Spleen (tissue), 11 donors: ENCODE results near the gene DMRTC2. TPM values are rescaled to one million over a fixed set of nuclear protein-coding genes. Genes with fewer than 3 reads are reported as not detected.

ENCODE experiments used
- DNase-seq: peaks from one replicate; pipeline ENCODE4 v3.0.0-alpha.2; 2020
- H3K27ac ChIP-seq, 8 donors: fragments of 200-600 bp; sonication (generic) in 7 of 8; 1 replicate in 4 of 8; 2 replicates in 4 of 8; pipeline versions ENCODE4 v1.5.0 to v1.8.0; 2016 to 2021; ENCODE audit warnings: inconsistent platforms in 4 of 8, mild to moderate bottlenecking in 4 of 8, moderate library complexity in 1 of 8
- H3K27me3 ChIP-seq, 7 donors: fragments of 200-600 bp; sonication (generic) in 6 of 7; replicated peaks in 1 of 7; 1 replicate in 4 of 7; 2 replicates in 3 of 7; pipeline versions ENCODE4 v1.5.0 to v1.8.0; 2016 to 2021; ENCODE audit warnings: inconsistent platforms in 3 of 7, mild to moderate bottlenecking in 1 of 7
- H3K36me3 ChIP-seq, 6 donors: fragments of 200-600 bp; sonication (generic) in 5 of 6; 1 replicate in 4 of 6; 2 replicates in 2 of 6; pipeline versions ENCODE4 v1.5.0 to v1.8.0; 2016 to 2021; ENCODE audit warnings: inconsistent platforms in 2 of 6
- H3K4me1 ChIP-seq, 6 donors: fragments of 200-600 bp; sonication (generic) in 5 of 6; 1 replicate in 3 of 6; 2 replicates in 3 of 6; pipeline versions ENCODE4 v1.5.0 to v1.8.0; 2016 to 2021; ENCODE audit warnings: inconsistent platforms in 3 of 6
- H3K4me3 ChIP-seq, 8 donors: fragments of 200-600 bp; sonication (generic) in 7 of 8; 1 replicate in 4 of 8; 2 replicates in 4 of 8; pipeline versions ENCODE4 v1.5.0 to v1.8.0; 2016 to 2021; ENCODE audit warnings: inconsistent platforms in 4 of 8, mild to moderate bottlenecking in 4 of 8, moderate library complexity in 2 of 8
- H3K9me3 ChIP-seq, 8 donors: fragments of 200-600 bp; sonication (generic) in 7 of 8; 1 replicate in 4 of 8; 2 replicates in 4 of 8; pipeline versions ENCODE4 v1.5.0 to v1.8.0; 2016 to 2021; ENCODE audit warnings: inconsistent platforms in 4 of 8
- POLR2A ChIP-seq, 3 donors: fragments of 450-650 bp; IDR thresholded peaks; one replicate each; pipeline ENCODE4 v1.5.1; 2017; ENCODE audit warnings: antibody characterized with exemption in 3 of 3, mild to moderate bottlenecking in 1 of 3
- POLR2AphosphoS5 ChIP-seq, 3 donors: sonication (generic); formaldehyde crosslinking; IDR thresholded peaks; one replicate each; pipeline ENCODE4 v1.5.1; 2017; ENCODE audit warnings: antibody characterized with exemption in 3 of 3
- WGBS, 5 donors: extraction: QIAGEN DNeasy Blood & Tissue Kit in 3 of 5; methylation state at CpG; one replicate each; pipeline versions ENCODE4 v1.1.5 to v1.1.7; 2013 to 2018; 5-methylcytosine and 5-hydroxymethylcytosine counted together
- intact Hi-C: fragments of 100-400 bp; cut with DNase I; formaldehyde crosslinking; loops from one replicate; pipeline ENCODE4 v1.15.0; 2023; ENCODE audit warnings: low total_unique reads
- polyA plus RNA-seq, 3 donors: library from polyadenylated mRNA; stranded (reverse); fragments of 200-250 nt; gene quantifications; one replicate each; pipeline ENCODE4 v1.2.1, GENCODE V29; 2013
- total RNA-seq, 7 donors: library from RNA; depleted of rRNA in 3 of 7; stranded (reverse); fragments of >200 nt in 3 of 7; fragmentation: NEBNext Ultra II Directional in 4 of 7; extraction: Animal tissue kit (Norgen Biotek cat#: 25700) in 4 of 7; gene quantifications; one replicate each; pipeline versions ENCODE4 v1.1.0 to v1.2.1, GENCODE V29; 2016 to 2021
- TF ChIP-seq, protein P1 (sequence below), 11 experiments: fragments of 200-600 bp in 7 of 11; fragments of 450-650 bp in 4 of 11; sonication (generic) in 4 of 11; IDR thresholded peaks in 8 of 11; conservative IDR thresholded peaks in 3 of 11; 1 replicate in 7 of 11; 2 replicates in 4 of 11; pipeline versions ENCODE4 v1.4.0 to v1.8.0; 2016 to 2021; ENCODE audit warnings: antibody characterized with exemption in 11 of 11, inconsistent platforms in 4 of 11, mild to moderate bottlenecking in 1 of 11
- donor health status: healthy with polysubstance abuse.
- donor health status: DM: no; HTN: no; CAD: no; lungs with moderate emphysema.
- donor health status: DM: no; HTN: no; CAD: no.
- donor health status: Bipolar disorder and iron deficiency.
- donor health status: healthy.
- donor health status: DM: no; HTN: no; CAD: no.
- donor health status: DM: yes; HTN: yes; CAD: no.

The DMRTC2 gene
- total and polyA plus RNA-seq, 10 donors: not detected

DNA sequence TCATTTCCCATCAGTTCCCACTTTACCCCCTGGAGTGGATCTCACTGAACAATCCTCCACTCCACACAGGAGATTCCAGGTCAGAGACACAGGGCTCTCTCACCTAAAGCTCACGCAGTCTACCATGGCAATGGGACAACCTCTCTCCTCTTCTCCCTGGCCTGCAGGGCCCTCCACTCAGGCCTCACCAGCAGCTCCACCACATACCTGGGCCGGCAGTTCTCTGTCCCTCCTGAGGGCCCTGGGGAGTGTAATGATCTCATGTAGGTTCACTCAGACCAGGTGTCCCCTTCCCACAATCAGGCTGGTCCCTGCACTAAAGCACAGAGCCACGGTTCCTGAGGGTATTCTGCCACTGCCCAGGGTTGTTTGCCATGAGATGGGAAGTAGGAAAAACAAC is 32.9 kb upstream of the DMRTC2 start:
- TF ChIP-seq POLR2A (IDR thresholded peaks at IDR 0.05): no peak
- no peak for TF ChIP-seq POLR2AphosphoS5 (IDR thresholded peaks at IDR 0.05)
- TF ChIP-seq, protein P1, sequence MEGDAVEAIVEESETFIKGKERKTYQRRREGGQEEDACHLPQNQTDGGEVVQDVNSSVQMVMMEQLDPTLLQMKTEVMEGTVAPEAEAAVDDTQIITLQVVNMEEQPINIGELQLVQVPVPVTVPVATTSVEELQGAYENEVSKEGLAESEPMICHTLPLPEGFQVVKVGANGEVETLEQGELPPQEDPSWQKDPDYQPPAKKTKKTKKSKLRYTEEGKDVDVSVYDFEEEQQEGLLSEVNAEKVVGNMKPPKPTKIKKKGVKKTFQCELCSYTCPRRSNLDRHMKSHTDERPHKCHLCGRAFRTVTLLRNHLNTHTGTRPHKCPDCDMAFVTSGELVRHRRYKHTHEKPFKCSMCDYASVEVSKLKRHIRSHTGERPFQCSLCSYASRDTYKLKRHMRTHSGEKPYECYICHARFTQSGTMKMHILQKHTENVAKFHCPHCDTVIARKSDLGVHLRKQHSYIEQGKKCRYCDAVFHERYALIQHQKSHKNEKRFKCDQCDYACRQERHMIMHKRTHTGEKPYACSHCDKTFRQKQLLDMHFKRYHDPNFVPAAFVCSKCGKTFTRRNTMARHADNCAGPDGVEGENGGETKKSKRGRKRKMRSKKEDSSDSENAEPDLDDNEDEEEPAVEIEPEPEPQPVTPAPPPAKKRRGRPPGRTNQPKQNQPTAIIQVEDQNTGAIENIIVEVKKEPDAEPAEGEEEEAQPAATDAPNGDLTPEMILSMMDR (IDR thresholded peaks at IDR 0.05 in 8 of 11, conservative IDR thresholded peaks at IDR 0.05 in 3 of 11): no peak
- Histone ChIP-seq H3K4me3 (peak overlapping the region in 1 of 8 donors; percentile 55), H3K4me1 (peaks cover 0 to 49% (median 14%) of the 10 kb centered on the region in 6 donors), H3K27ac (peak overlapping the region in 6 of 8 donors; percentile 81 to 96 (median 88)), H3K27me3 (peaks cover 0 to 20% (median 0%) of the 10 kb centered on the region in 7 donors), H3K36me3 (peaks cover 0 to 8% (median 0%) of the 10 kb centered on the region in 6 donors), H3K9me3 (no peaks in the 10 kb centered on the region)
- intact Hi-C loops: no loop called here
- no peak for DNase-seq
- 59 to 93% (median 79%) methylated on average over 3 of the region's 3 CpGs for WGBS, 5 donors

DNA sequence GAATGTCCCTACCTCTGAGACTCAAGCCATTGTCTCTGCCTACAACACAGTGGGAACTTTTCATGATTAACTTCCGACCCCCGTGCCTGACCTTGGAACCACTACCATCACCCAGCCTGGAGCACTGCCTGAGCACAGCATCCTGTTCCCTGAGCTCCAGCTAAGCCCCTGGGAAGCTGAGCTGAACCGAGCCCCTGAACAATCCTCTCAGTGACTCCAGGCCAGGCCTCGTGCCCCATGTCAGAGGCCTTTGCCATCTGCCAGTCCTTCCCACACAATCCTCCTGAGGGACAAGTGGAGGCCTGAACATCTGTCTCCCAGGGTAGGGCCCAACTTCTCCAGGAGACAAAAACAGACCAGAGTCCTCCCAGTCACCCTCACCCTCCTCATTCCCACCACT is 30.9 kb upstream of the DMRTC2 start:
- H3K4me3 ChIP-seq: no peak overlapping the region
- H3K27ac ChIP-seq: no peak overlapping the region
- intact Hi-C loops: no loop called here
- 72 to 82% (median 75%) methylated on average over 3 to 4 of the region's 4 CpGs for WGBS, 5 donors
- H3K4me1 ChIP-seq: peaks cover 0 to 33% (median 14%) of the 10 kb centered on the region in 6 donors
- TF ChIP-seq POLR2AphosphoS5 (IDR thresholded peaks at IDR 0.05): no peak
- TF ChIP-seq, protein P1 (IDR thresholded peaks at IDR 0.05 in 8 of 11, conservative IDR thresholded peaks at IDR 0.05 in 3 of 11): no peak
- no peaks in the 10 kb centered on the region for H3K9me3 ChIP-seq
- no peaks in the 10 kb centered on the region for H3K36me3 ChIP-seq
- DNase-seq: no peak
- peaks cover 0 to 15% (median 0%) of the 10 kb centered on the region in 7 donors for H3K27me3 ChIP-seq

- H3K27me3 ChIP-seq: peaks cover 0 to 7% (median 0%) of the 10 kb centered on the region in 7 donors
- TF ChIP-seq, protein P1 (IDR thresholded peaks at IDR 0.05 in 8 of 11, conservative IDR thresholded peaks at IDR 0.05 in 3 of 11): no peak
- TF ChIP-seq POLR2A (IDR thresholded peaks at IDR 0.05): no peak
- TF ChIP-seq POLR2AphosphoS5 (IDR thresholded peaks at IDR 0.05): no peak
- DNase-seq: no peak
- no peak overlapping the region for H3K27ac ChIP-seq
- no peak overlapping the region for H3K4me3 ChIP-seq
- H3K4me1 ChIP-seq: peaks cover 0 to 24% (median 11%) of the 10 kb centered on the region in 6 donors
- intact Hi-C loops: no loop called here
- WGBS, 5 donors: 65 to 82% (median 67%) methylated on average over 4 of the region's 4 CpGs
- H3K9me3 ChIP-seq: no peaks in the 10 kb centered on the region
- no peaks in the 10 kb centered on the region for H3K36me3 ChIP-seq
Observed at GRCh38 chr19:41815301-41815700, 29.5 kb upstream of the DMRTC2 start.

GRCh38 chr19:41816761-41817160 is 28.1 kb upstream of the DMRTC2 start:
- H3K27ac ChIP-seq: no peak overlapping the region
- no peaks in the 10 kb centered on the region for H3K9me3 ChIP-seq
- H3K4me3 ChIP-seq: no peak overlapping the region
- H3K4me1 ChIP-seq: peaks cover 0 to 12% (median under 1%) of the 10 kb centered on the region in 6 donors
- intact Hi-C loops: no loop called here
- no peak for DNase-seq
- TF ChIP-seq POLR2A (IDR thresholded peaks at IDR 0.05) (no peak), POLR2AphosphoS5 (IDR thresholded peaks at IDR 0.05) (no peak)
- TF ChIP-seq, protein P1 (IDR thresholded peaks at IDR 0.05 in 8 of 11, conservative IDR thresholded peaks at IDR 0.05 in 3 of 11): no peak
- peaks cover 0 to 20% (median 0%) of the 10 kb centered on the region in 7 donors for H3K27me3 ChIP-seq
- 84 to 91% (median 87%) methylated on average over 2 of the region's 2 CpGs for WGBS, 5 donors
- H3K36me3 ChIP-seq: no peaks in the 10 kb centered on the region
